Spleen (tissue), 11 donors: ENCODE measurements around the gene FCHO1. TPM values are rescaled to one million over a fixed set of nuclear protein-coding genes. Genes with fewer than 3 reads are reported as not detected.

Experiments used
- DNase-seq: peaks from one replicate; pipeline ENCODE4 v3.0.0-alpha.2; 2020
- H3K27ac ChIP-seq, 8 donors: fragments of 200-600 bp; sonication (generic) in 7 of 8; 1 replicate in 4 of 8; 2 replicates in 4 of 8; pipeline versions ENCODE4 v1.5.0 to v1.8.0; 2016 to 2021; ENCODE audit warnings: inconsistent platforms in 4 of 8, mild to moderate bottlenecking in 4 of 8, moderate library complexity in 1 of 8
- H3K27me3 ChIP-seq, 7 donors: fragments of 200-600 bp; sonication (generic) in 6 of 7; replicated peaks in 1 of 7; 1 replicate in 4 of 7; 2 replicates in 3 of 7; pipeline versions ENCODE4 v1.5.0 to v1.8.0; 2016 to 2021; ENCODE audit warnings: inconsistent platforms in 3 of 7, mild to moderate bottlenecking in 1 of 7
- H3K36me3 ChIP-seq, 6 donors: fragments of 200-600 bp; sonication (generic) in 5 of 6; 1 replicate in 4 of 6; 2 replicates in 2 of 6; pipeline versions ENCODE4 v1.5.0 to v1.8.0; 2016 to 2021; ENCODE audit warnings: inconsistent platforms in 2 of 6
- H3K4me1 ChIP-seq, 6 donors: fragments of 200-600 bp; sonication (generic) in 5 of 6; 1 replicate in 3 of 6; 2 replicates in 3 of 6; pipeline versions ENCODE4 v1.5.0 to v1.8.0; 2016 to 2021; ENCODE audit warnings: inconsistent platforms in 3 of 6
- H3K4me3 ChIP-seq, 8 donors: fragments of 200-600 bp; sonication (generic) in 7 of 8; 1 replicate in 4 of 8; 2 replicates in 4 of 8; pipeline versions ENCODE4 v1.5.0 to v1.8.0; 2016 to 2021; ENCODE audit warnings: inconsistent platforms in 4 of 8, mild to moderate bottlenecking in 4 of 8, moderate library complexity in 2 of 8
- H3K9me3 ChIP-seq, 8 donors: fragments of 200-600 bp; sonication (generic) in 7 of 8; 1 replicate in 4 of 8; 2 replicates in 4 of 8; pipeline versions ENCODE4 v1.5.0 to v1.8.0; 2016 to 2021; ENCODE audit warnings: inconsistent platforms in 4 of 8
- CTCF ChIP-seq, 11 experiments: fragments of 200-600 bp in 7 of 11; fragments of 450-650 bp in 4 of 11; sonication (generic) in 4 of 11; IDR thresholded peaks in 8 of 11; conservative IDR thresholded peaks in 3 of 11; 1 replicate in 7 of 11; 2 replicates in 4 of 11; pipeline versions ENCODE4 v1.4.0 to v1.8.0; 2016 to 2021; ENCODE audit warnings: antibody characterized with exemption in 11 of 11, inconsistent platforms in 4 of 11, mild to moderate bottlenecking in 1 of 11
- POLR2A ChIP-seq, 3 donors: fragments of 450-650 bp; IDR thresholded peaks; one replicate each; pipeline ENCODE4 v1.5.1; 2017; ENCODE audit warnings: antibody characterized with exemption in 3 of 3, mild to moderate bottlenecking in 1 of 3
- POLR2AphosphoS5 ChIP-seq, 3 donors: sonication (generic); formaldehyde crosslinking; IDR thresholded peaks; one replicate each; pipeline ENCODE4 v1.5.1; 2017; ENCODE audit warnings: antibody characterized with exemption in 3 of 3
- WGBS, 5 donors: extraction: QIAGEN DNeasy Blood & Tissue Kit in 3 of 5; methylation state at CpG; one replicate each; pipeline versions ENCODE4 v1.1.5 to v1.1.7; 2013 to 2018; 5-methylcytosine and 5-hydroxymethylcytosine counted together
- intact Hi-C: fragments of 100-400 bp; cut with DNase I; formaldehyde crosslinking; loops from one replicate; pipeline ENCODE4 v1.15.0; 2023; ENCODE audit warnings: low total_unique reads
- polyA plus RNA-seq, 3 donors: library from polyadenylated mRNA; stranded (reverse); fragments of 200-250 nt; gene quantifications; one replicate each; pipeline ENCODE4 v1.2.1, GENCODE V29; 2013
- total RNA-seq, 7 donors: library from RNA; depleted of rRNA in 3 of 7; stranded (reverse); fragments of >200 nt in 3 of 7; fragmentation: NEBNext Ultra II Directional in 4 of 7; extraction: Animal tissue kit (Norgen Biotek cat#: 25700) in 4 of 7; gene quantifications; one replicate each; pipeline versions ENCODE4 v1.1.0 to v1.2.1, GENCODE V29; 2016 to 2021
- donor health status: healthy with polysubstance abuse.
- donor health status: DM: no; HTN: no; CAD: no; lungs with moderate emphysema.
- donor health status: DM: no; HTN: no; CAD: no.
- donor health status: Bipolar disorder and iron deficiency.
- donor health status: healthy.
- donor health status: DM: no; HTN: no; CAD: no.
- donor health status: DM: yes; HTN: yes; CAD: no.

FCHO1 gene
- total and polyA plus RNA-seq, 10 donors = 11.3 to 48.3 (median 25.2) TPM

- H3K4me1 ChIP-seq = peaks cover 0 to 48% (median 33%) of the 10 kb centered on the region in 6 donors
- no peak for DNase-seq
- H3K4me3 ChIP-seq = no peak overlapping the region
- no peaks in the 10 kb centered on the region for H3K36me3 ChIP-seq
- intact Hi-C loops = no loop called here
- no peaks in the 10 kb centered on the region for H3K27me3 ChIP-seq
- H3K27ac ChIP-seq = no peak overlapping the region
- TF ChIP-seq POLR2AphosphoS5 (IDR thresholded peaks at IDR 0.05) = no peak
- TF ChIP-seq CTCF (IDR thresholded peaks at IDR 0.05 in 8 of 11, conservative IDR thresholded peaks at IDR 0.05 in 3 of 11) = no peak
- H3K9me3 ChIP-seq = no peaks in the 10 kb centered on the region
- WGBS, 5 donors = 81 to 86% (median 84%) methylated on average over 6 of the region's 6 CpGs
Observed at GRCh38 chr19:17743874-17744580, 7.2 kb upstream of the FCHO1 start.

GRCh38 chr19:17747205-17748098 lies 3.8 kb upstream of the FCHO1 start:
- Histone ChIP-seq H3K9me3 (no peaks in the 10 kb centered on the region), H3K4me3 (peak overlapping the region; percentile 43 to 80 (median 64)), H3K27me3 (no peaks in the 10 kb centered on the region), H3K36me3 (no peaks in the 10 kb centered on the region), H3K4me1 (peaks cover 16 to 69% (median 56%) of the 10 kb centered on the region in 6 donors), H3K27ac (peak overlapping the region in 5 of 8 donors; percentile 36 to 85 (median 77))
- no peak for TF ChIP-seq POLR2A (IDR thresholded peaks at IDR 0.05)
- TF ChIP-seq POLR2AphosphoS5 (IDR thresholded peaks at IDR 0.05) = peak; percentile 33 to 60 (median 52)
- peak in 2 of 11 experiments; percentile 11 to 27 for TF ChIP-seq CTCF (IDR thresholded peaks at IDR 0.05 in 8 of 11, conservative IDR thresholded peaks at IDR 0.05 in 3 of 11)
- intact Hi-C loops = no loop called here
- WGBS, 5 donors = 6 to 11% (median 8%) methylated on average over 35 to 75 of the region's 75 CpGs
- peak; percentile 97 for DNase-seq

GRCh38 chr19:17748884-17749638 lies 2.2 kb upstream of the FCHO1 start:
- DNase-seq = no peak
- H3K36me3 ChIP-seq = peaks cover 0 to 3% (median 1%) of the 10 kb centered on the region in 6 donors
- no peaks in the 10 kb centered on the region for H3K9me3 ChIP-seq
- intact Hi-C loops = no loop called here
- 70 to 86% (median 80%) methylated on average over 6 of the region's 6 CpGs for WGBS, 5 donors
- H3K4me3 ChIP-seq = peak overlapping the region in 1 of 8 donors; percentile 80
- no peak for TF ChIP-seq CTCF (IDR thresholded peaks at IDR 0.05 in 8 of 11, conservative IDR thresholded peaks at IDR 0.05 in 3 of 11)
- no peak for TF ChIP-seq POLR2AphosphoS5 (IDR thresholded peaks at IDR 0.05)
- no peak for TF ChIP-seq POLR2A (IDR thresholded peaks at IDR 0.05)
- H3K27me3 ChIP-seq = no peaks in the 10 kb centered on the region
- peak overlapping the region in 3 of 8 donors; percentile 89 to 95 (median 92) for H3K27ac ChIP-seq
- peaks cover 21 to 84% (median 68%) of the 10 kb centered on the region in 6 donors for H3K4me1 ChIP-seq
